Measurements from ENCODE around the gene KDM4C. TPM values are rescaled to one million over a fixed set of nuclear protein-coding genes. Genes with fewer than 3 reads are reported as not detected.

KDM4C gene
- total RNA-seq, 6 donors from 2014 or later, result 31.6 to 96.4 (median 41.2) TPM

- ATAC-seq (ENCODE audit: low FRiP score in 2 of 2) (no peak), DNase-seq (no peak)
- H3K9me3 ChIP-seq, result no peaks in the 10 kb centered on the region
- H3K4me3 ChIP-seq, result no peak overlapping the region
- no peak overlapping the region for H3K27ac ChIP-seq
- WGBS, 2 donors, result 91 to 93% methylated on average over 11 of the region's 11 CpGs
- H3K27me3 ChIP-seq, result no peaks in the 10 kb centered on the region
- H3K4me1 ChIP-seq, result no peaks in the 10 kb centered on the region
- H3K36me3 ChIP-seq, result peaks cover 0 to 31% (median 11%) of the 10 kb centered on the region in 4 donors
- no peak for TF ChIP-seq POLR2AphosphoS5 (IDR thresholded peaks at IDR 0.05)
- TF ChIP-seq EP300 (IDR thresholded peaks at IDR 0.05), result no peak
- no peak for TF ChIP-seq POLR2A (IDR thresholded peaks at IDR 0.05)
- TF ChIP-seq CTCF (IDR thresholded peaks at IDR 0.05), result no peak
Observed at GRCh38 chr9:7172154-7173115, 414.7 kb downstream of the KDM4C start.

- DNase-seq, result no peak
- no peak for TF ChIP-seq EP300 (IDR thresholded peaks at IDR 0.05)
- TF ChIP-seq CTCF (IDR thresholded peaks at IDR 0.05), result no peak
- no peak for TF ChIP-seq POLR2A (IDR thresholded peaks at IDR 0.05)
- no peak for TF ChIP-seq POLR2AphosphoS5 (IDR thresholded peaks at IDR 0.05)
- H3K36me3 ChIP-seq, result peaks cover 0 to 31% (median 11%) of the 10 kb centered on the region in 4 donors
Observed at GRCh38 chr9:7173139-7173538, 415.4 kb downstream of the KDM4C start.

GRCh38 chr9:7174301-7174700 lies 416.5 kb downstream of the KDM4C start:
- Histone ChIP-seq H3K4me1 (peaks cover 0 to 2% (median 0%) of the 10 kb centered on the region in 4 donors), H3K9me3 (no peaks in the 10 kb centered on the region), H3K27ac (no peak overlapping the region), H3K4me3 (no peak overlapping the region), H3K36me3 (peaks cover 0 to 31% (median 11%) of the 10 kb centered on the region in 4 donors), H3K27me3 (no peaks in the 10 kb centered on the region)
- no peak for ATAC-seq (ENCODE audit: low FRiP score in 2 of 2)
- WGBS, 2 donors, result 92 to 94% methylated on average over 7 of the region's 7 CpGs
- TF ChIP-seq POLR2A (IDR thresholded peaks at IDR 0.05) (no peak), CTCF (IDR thresholded peaks at IDR 0.05) (no peak), POLR2AphosphoS5 (IDR thresholded peaks at IDR 0.05) (no peak), EP300 (IDR thresholded peaks at IDR 0.05) (no peak)
- DNase-seq, result no peak

More at GRCh38 chr9:7173139-7173538, 415.4 kb downstream of the KDM4C start:
- Histone ChIP-seq H3K27me3 (no peaks in the 10 kb centered on the region), H3K4me1 (no peaks in the 10 kb centered on the region), H3K9me3 (no peaks in the 10 kb centered on the region), H3K27ac (no peak overlapping the region), H3K4me3 (no peak overlapping the region)
- 91 to 94% methylated on average over 3 of the region's 3 CpGs for WGBS, 2 donors
- ATAC-seq (ENCODE audit: low FRiP score in 2 of 2), result peak in 1 of 2 donors; percentile 53

GRCh38 chr9:7174884-7175283 lies 417.1 kb downstream of the KDM4C start:
- WGBS, 2 donors, result 91 to 94% methylated on average over 8 of the region's 8 CpGs
- Histone ChIP-seq H3K27me3 (no peaks in the 10 kb centered on the region), H3K36me3 (peaks cover 0 to 28% (median 9%) of the 10 kb centered on the region in 4 donors), H3K4me1 (peaks cover 0 to 2% (median 0%) of the 10 kb centered on the region in 4 donors), H3K4me3 (no peak overlapping the region), H3K9me3 (no peaks in the 10 kb centered on the region), H3K27ac (no peak overlapping the region)
- no peak for DNase-seq
- no peak for ATAC-seq (ENCODE audit: low FRiP score in 2 of 2)
- TF ChIP-seq CTCF (IDR thresholded peaks at IDR 0.05), result no peak
- no peak for TF ChIP-seq EP300 (IDR thresholded peaks at IDR 0.05)
- TF ChIP-seq POLR2A (IDR thresholded peaks at IDR 0.05), result no peak
- TF ChIP-seq POLR2AphosphoS5 (IDR thresholded peaks at IDR 0.05), result no peak
